ENCODE data around the gene CRYBA4.
A peak's percentile ranks its signal among the peaks of the same experiment; 100 is the strongest.

The CRYBA4 gene

DNA sequence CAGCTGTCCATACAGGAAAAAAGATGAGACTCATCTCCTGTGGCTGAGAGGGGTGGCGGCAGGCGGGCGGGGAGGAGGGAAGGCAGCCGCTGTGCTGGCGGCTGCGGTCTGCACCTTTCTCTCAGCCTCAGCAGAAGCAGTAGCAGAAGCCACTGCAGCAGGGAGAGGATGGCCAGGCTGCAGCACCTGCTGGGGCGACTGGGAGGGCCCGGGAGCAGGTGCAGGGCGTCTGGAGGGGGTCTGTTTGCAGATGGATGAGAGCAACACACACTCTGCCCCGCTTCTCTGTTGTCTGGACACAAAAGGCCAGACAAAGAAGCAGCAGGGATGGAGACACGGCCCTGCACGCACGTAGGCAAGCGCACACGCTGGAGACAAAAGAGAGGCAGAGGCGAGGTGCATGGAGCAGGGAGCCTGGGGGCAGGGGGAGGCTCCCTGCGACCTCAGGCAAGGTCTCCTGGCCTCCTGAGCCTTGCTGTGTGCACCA lies 26.3 kb downstream of the CRYBA4 start:
- Histone ChIP-seq H3K27me3 (ENCODE audit: insufficient read depth, low read depth) (no peaks in the 10 kb centered on the region), H3K27ac (peak overlapping the region; percentile 76), H3K79me2 (ENCODE audit: insufficient read depth, low read depth) (no peaks in the 10 kb centered on the region), H3K9ac (peak overlapping the region; percentile 33; the same call in 1 of the 2 replicates), H3K4me2 (peak overlapping the region; percentile 69), H3K4me3 (IDR thresholded peaks at IDR 0.05; ENCODE audit: insufficient read depth, low read depth, low read length) (no peak overlapping the region), H3K36me3 (ENCODE audit: insufficient read depth) (no peaks in the 10 kb centered on the region), H4K20me1 (ENCODE audit: insufficient read depth) (no peaks in the 10 kb centered on the region), H3K4me1 (ENCODE audit: low read depth, poor library complexity, severe bottlenecking) (peaks cover 83% of the 10 kb centered on the region), H2AFZ (ENCODE audit: low read depth) (peak overlapping the region; percentile 39; the same call in 1 of the 2 replicates)
- TF ChIP-seq, protein P1, sequence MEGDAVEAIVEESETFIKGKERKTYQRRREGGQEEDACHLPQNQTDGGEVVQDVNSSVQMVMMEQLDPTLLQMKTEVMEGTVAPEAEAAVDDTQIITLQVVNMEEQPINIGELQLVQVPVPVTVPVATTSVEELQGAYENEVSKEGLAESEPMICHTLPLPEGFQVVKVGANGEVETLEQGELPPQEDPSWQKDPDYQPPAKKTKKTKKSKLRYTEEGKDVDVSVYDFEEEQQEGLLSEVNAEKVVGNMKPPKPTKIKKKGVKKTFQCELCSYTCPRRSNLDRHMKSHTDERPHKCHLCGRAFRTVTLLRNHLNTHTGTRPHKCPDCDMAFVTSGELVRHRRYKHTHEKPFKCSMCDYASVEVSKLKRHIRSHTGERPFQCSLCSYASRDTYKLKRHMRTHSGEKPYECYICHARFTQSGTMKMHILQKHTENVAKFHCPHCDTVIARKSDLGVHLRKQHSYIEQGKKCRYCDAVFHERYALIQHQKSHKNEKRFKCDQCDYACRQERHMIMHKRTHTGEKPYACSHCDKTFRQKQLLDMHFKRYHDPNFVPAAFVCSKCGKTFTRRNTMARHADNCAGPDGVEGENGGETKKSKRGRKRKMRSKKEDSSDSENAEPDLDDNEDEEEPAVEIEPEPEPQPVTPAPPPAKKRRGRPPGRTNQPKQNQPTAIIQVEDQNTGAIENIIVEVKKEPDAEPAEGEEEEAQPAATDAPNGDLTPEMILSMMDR (conservative IDR thresholded peaks at IDR 0.05; ENCODE audit: low read depth, low read length) = no peak

DNA sequence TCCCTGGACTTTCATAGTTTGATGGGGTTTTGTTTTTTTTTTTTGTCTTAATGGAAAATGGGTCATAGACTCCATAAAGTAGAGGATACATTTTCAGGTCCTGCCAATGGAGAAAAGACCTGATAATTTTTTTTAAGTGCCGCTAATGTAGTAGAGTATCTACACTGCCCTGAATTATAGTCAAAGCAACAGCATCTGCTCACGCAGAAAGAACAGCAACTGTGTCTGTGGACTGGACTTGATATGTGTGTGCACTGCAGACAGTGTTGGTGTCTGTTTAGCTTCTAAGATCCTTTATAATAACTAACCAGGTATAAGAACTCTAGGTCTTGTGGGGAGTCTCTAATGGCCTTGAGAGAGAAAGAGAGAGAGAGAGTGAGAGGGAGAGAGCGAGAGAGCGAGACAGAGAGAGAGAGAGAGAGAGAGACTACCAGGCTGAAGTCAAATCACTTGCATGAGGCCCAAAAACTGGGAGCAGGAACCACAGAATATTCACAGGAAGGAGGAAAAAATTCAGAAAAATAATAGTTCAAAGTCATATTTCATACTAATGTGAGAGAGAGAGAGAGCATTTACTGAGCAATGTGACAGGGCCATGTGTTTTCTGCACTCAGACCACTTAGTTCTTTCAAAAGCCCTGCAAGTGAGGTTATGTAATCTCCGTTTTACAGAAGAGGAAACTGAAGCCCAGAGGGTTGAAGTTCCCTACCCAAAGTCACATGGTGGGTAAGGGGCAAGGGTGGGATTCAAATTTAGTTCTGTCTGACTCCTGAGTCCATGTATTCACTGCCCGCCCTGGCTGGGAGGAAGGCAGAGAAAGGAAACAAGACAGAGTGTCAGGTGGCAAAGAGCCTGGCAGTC lies 27.0 kb downstream of the CRYBA4 start:
- no peak overlapping the region for H3K4me3 ChIP-seq (IDR thresholded peaks at IDR 0.05; ENCODE audit: insufficient read depth, low read depth, low read length)
- no peaks in the 10 kb centered on the region for H3K36me3 ChIP-seq (ENCODE audit: insufficient read depth)
- H3K79me2 ChIP-seq (ENCODE audit: insufficient read depth, low read depth) = no peaks in the 10 kb centered on the region
- H3K9ac ChIP-seq = peak overlapping the region; percentile 33; the same call in 1 of the 2 replicates
- no peaks in the 10 kb centered on the region for H3K27me3 ChIP-seq (ENCODE audit: insufficient read depth, low read depth)
- H3K4me1 ChIP-seq (ENCODE audit: low read depth, poor library complexity, severe bottlenecking) = peaks cover 76% of the 10 kb centered on the region
- TF ChIP-seq, protein P1 (conservative IDR thresholded peaks at IDR 0.05; ENCODE audit: low read depth, low read length) = no peak; the same call in 1 of the 2 replicates
- peak overlapping the region; percentile 76 for H3K27ac ChIP-seq
- H3K4me2 ChIP-seq = peak overlapping the region; percentile 69
- no peaks in the 10 kb centered on the region for H4K20me1 ChIP-seq (ENCODE audit: insufficient read depth)
- peak overlapping the region; percentile 39; the same call in 1 of the 2 replicates for H2AFZ ChIP-seq (ENCODE audit: low read depth)

- H4K20me1 ChIP-seq (ENCODE audit: insufficient read depth) = no peaks in the 10 kb centered on the region
- no peaks in the 10 kb centered on the region for H3K79me2 ChIP-seq (ENCODE audit: insufficient read depth, low read depth)
- no peak overlapping the region; the same call in 1 of the 2 replicates for H3K4me2 ChIP-seq
- H3K27ac ChIP-seq = no peak overlapping the region
- TF ChIP-seq, protein P1 (conservative IDR thresholded peaks at IDR 0.05; ENCODE audit: low read depth, low read length) = no peak
- H3K36me3 ChIP-seq (ENCODE audit: insufficient read depth) = no peaks in the 10 kb centered on the region
- no peak overlapping the region for H3K4me3 ChIP-seq (IDR thresholded peaks at IDR 0.05; ENCODE audit: insufficient read depth, low read depth, low read length)
- no peak overlapping the region for H3K9ac ChIP-seq
- H2AFZ ChIP-seq (ENCODE audit: low read depth) = no peak overlapping the region
- peaks cover 54% of the 10 kb centered on the region for H3K4me1 ChIP-seq (ENCODE audit: low read depth, poor library complexity, severe bottlenecking)
- no peaks in the 10 kb centered on the region for H3K27me3 ChIP-seq (ENCODE audit: insufficient read depth, low read depth)
Measured at GRCh38 chr22:26650722-26651421, 29.1 kb downstream of the CRYBA4 start.

- Histone ChIP-seq H3K4me2 (no peak overlapping the region), H2AFZ (ENCODE audit: low read depth) (no peak overlapping the region)
Measured at GRCh38 chr22:26651815-26652214, 30.1 kb downstream of the CRYBA4 start.

More at GRCh38 chr22:26651815-26652214, 30.1 kb downstream of the CRYBA4 start:
- Histone ChIP-seq H3K79me2 (ENCODE audit: insufficient read depth, low read depth) (no peaks in the 10 kb centered on the region), H3K9ac (no peak overlapping the region), H3K4me3 (IDR thresholded peaks at IDR 0.05; ENCODE audit: insufficient read depth, low read depth, low read length) (no peak overlapping the region), H3K4me1 (ENCODE audit: low read depth, poor library complexity, severe bottlenecking) (peaks cover 48% of the 10 kb centered on the region), H4K20me1 (ENCODE audit: insufficient read depth) (no peaks in the 10 kb centered on the region), H3K27me3 (ENCODE audit: insufficient read depth, low read depth) (no peaks in the 10 kb centered on the region), H3K36me3 (ENCODE audit: insufficient read depth) (no peaks in the 10 kb centered on the region), H3K27ac (no peak overlapping the region)
- TF ChIP-seq, protein P1 (conservative IDR thresholded peaks at IDR 0.05; ENCODE audit: low read depth, low read length) = no peak
